Measurements from ENCODE around the gene DOK5.

The DOK5 gene

GRCh38 chr20:54688476-54688875 is 213.1 kb downstream of the DOK5 start:
- DNase-seq (ENCODE audit: low read depth): no peak
- TF ChIP-seq CTCF (IDR thresholded peaks at IDR 0.05; ENCODE audit: low read length, missing control alignments): no peak
- H3K4me3 ChIP-seq (replicated peaks; ENCODE audit: low read depth, low read length): no peak overlapping the region

DNA sequence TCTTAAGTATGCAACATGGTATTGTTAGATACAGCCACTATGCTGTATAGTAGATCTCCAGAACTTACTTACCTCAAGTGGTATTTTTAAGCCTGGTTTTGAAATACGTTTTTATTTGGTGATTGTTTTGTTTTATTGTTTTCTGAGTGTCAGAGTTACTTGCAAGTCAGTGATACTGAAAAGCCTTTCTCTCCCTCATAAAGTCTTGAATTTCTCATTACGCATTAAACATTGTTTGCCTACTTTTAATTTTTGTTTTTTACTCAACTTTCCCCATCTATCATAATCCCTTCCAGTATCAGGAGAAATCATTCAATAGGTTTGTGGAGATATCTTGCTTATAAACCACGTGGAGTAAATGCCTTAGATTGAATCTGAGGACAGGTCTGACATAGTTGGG is 214.9 kb downstream of the DOK5 start:
- no peak overlapping the region for H3K4me3 ChIP-seq (replicated peaks; ENCODE audit: low read depth, low read length)
- TF ChIP-seq CTCF (IDR thresholded peaks at IDR 0.05; ENCODE audit: low read length, missing control alignments): no peak
- no peak for DNase-seq (ENCODE audit: low read depth)

GRCh38 chr20:54691327-54691726 is 215.9 kb downstream of the DOK5 start:
- no peak overlapping the region for H3K4me3 ChIP-seq (replicated peaks; ENCODE audit: low read depth, low read length)
- no peak for DNase-seq (ENCODE audit: low read depth)

DNA sequence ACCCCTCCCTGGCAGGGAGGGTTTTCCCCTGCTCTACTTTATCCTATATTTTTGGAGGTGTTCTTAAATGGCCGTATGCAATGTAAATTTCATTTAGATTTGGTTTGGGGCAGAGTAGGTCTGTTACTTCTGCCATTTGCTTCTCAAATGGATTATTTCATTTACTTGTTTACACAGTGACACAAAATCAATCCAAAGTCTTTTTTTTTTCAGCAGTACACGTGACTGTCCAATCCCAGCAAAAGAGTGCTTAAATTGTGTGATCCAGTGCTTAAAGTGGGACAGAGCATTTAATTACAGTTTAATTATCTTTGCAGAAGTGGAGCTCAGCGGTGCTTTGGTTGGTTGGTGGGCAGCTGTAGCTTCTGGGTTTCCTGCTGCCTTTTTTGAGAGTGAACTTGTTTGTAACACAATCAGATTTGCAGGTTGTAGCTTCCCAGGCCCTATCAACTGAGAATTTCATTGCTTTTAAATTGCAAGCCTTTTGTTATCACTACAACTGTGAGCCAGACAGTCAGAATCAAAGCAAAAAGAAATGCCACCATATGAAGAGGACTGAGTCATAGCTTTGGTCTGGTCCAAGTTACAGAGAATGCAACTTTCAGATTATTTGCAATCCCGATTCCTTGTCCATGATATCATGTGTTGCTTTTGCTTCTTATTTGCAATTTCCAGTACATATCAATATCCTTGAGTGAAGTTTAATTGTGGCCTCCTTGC is 216.9 kb downstream of the DOK5 start:
- DNase-seq (ENCODE audit: low read depth): no peak
- H3K4me3 ChIP-seq (replicated peaks; ENCODE audit: low read depth, low read length): no peak overlapping the region
- TF ChIP-seq CTCF (IDR thresholded peaks at IDR 0.05; ENCODE audit: low read length, missing control alignments): no peak

More at GRCh38 chr20:54691327-54691726, 215.9 kb downstream of the DOK5 start:
- TF ChIP-seq CTCF (IDR thresholded peaks at IDR 0.05; ENCODE audit: low read length, missing control alignments): no peak

DNA sequence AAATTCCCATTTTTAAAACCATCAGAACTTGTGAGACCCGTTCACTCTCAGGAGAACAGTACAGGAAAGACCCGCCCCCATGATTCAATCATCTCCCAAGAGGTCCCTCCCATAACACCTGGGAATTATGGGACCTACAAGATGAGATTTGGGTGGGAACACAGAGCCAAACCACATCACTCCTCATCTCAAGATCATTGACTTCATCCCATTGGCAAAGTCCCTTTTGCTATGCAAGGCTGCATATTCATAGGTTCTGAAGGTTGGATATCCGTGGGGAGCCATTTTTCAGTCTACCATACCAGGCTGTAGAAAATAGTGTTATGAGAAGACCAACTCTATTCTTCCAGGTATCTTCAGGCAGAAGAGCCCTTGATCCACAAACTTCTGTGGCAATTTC is 219.1 kb downstream of the DOK5 start:
- H3K4me3 ChIP-seq (replicated peaks; ENCODE audit: low read depth, low read length): no peak overlapping the region
- no peak for DNase-seq (ENCODE audit: low read depth)
- TF ChIP-seq CTCF (IDR thresholded peaks at IDR 0.05; ENCODE audit: low read length, missing control alignments): no peak

GRCh38 chr20:54698373-54698772 is 223.0 kb downstream of the DOK5 start:
- no peak for TF ChIP-seq CTCF (IDR thresholded peaks at IDR 0.05; ENCODE audit: low read length, missing control alignments)
- no peak for DNase-seq (ENCODE audit: low read depth)

More at GRCh38 chr20:54698373-54698772, 223.0 kb downstream of the DOK5 start:
- no peak overlapping the region for H3K4me3 ChIP-seq (replicated peaks; ENCODE audit: low read depth, low read length)
